ENCODE data around the gene MBP. TPM values are rescaled to one million over a fixed set of nuclear protein-coding genes. Genes with fewer than 3 reads are reported as not detected.

Gene MBP
- total and polyA plus RNA-seq, 10 of the 15 experiments (the other 5 are each of a cell fraction or from before 2014, with no cell fraction given): 12.2 to 67.8 (median 42.1) TPM

GRCh38 chr18:77093586-77093985 lies 39.0 kb downstream of the MBP start:
- H3K79me2 ChIP-seq (ENCODE audit: control insufficient read depth, insufficient read depth, low read length): peaks cover 29% of the 10 kb centered on the region
- BruUV-seq (replicated peaks): no TSS peak
- H2AFZ ChIP-seq (ENCODE audit: control insufficient read depth, low read depth, low read length): no peak overlapping the region
- no peaks in the 10 kb centered on the region for H3K27me3 ChIP-seq (replicated peaks in 1 of 2; ENCODE audit: control insufficient read depth in 2 of 2, insufficient read depth in 2 of 2, low read length in 1 of 2)
- SMC1A ChIA-PET (ENCODE audit: uncharacterized antibody, unreplicated experiment): no interaction called here
- ATAC-seq (no peak), DNase-seq (ENCODE audit: low read depth, low spot score) (no peak), FAIRE-seq (no peak)
- no peaks in the 10 kb centered on the region for H4K20me1 ChIP-seq (ENCODE audit: control insufficient read depth, insufficient read depth)
- peaks cover 23 to 30% of the 10 kb centered on the region in 2 experiments for H3K36me3 ChIP-seq (ENCODE audit: control insufficient read depth in 2 of 2, insufficient read depth in 2 of 2, low read length in 1 of 2)
- in situ Hi-C loops (cut with MboI): no loop called here
- no peak overlapping the region for H3K27ac ChIP-seq (ENCODE audit: control insufficient read depth, insufficient read depth)
- RAD21 ChIA-PET (ENCODE audit: unreplicated experiment): no interaction called here
- H3K4me3 ChIP-seq: no peak overlapping the region
- intact Hi-C loops (cut with micrococcal nuclease; ENCODE audit: unreplicated experiment): no loop called here
- no peak overlapping the region for H3K4me2 ChIP-seq (ENCODE audit: control insufficient read depth, insufficient read depth)
- POLR2A ChIA-PET: no interaction called here
- no peak overlapping the region for H3K9ac ChIP-seq (ENCODE audit: control insufficient read depth, insufficient read depth, low read length)
- H3K9me3 ChIP-seq (replicated peaks; ENCODE audit: control insufficient read depth, insufficient read depth, low read length): no peaks in the 10 kb centered on the region
- 84% methylated on average over 12 of the region's 12 CpGs for WGBS (ENCODE audit: insufficient coverage, insufficient replicate concordance, low lambda C conversion rate, missing lambda C conversion rate)
- CTCF ChIA-PET: no interaction called here
- peaks cover 30% of the 10 kb centered on the region for H3K4me1 ChIP-seq (ENCODE audit: control insufficient read depth, insufficient read depth, low read length)
- TF ChIP-seq, protein P1, sequence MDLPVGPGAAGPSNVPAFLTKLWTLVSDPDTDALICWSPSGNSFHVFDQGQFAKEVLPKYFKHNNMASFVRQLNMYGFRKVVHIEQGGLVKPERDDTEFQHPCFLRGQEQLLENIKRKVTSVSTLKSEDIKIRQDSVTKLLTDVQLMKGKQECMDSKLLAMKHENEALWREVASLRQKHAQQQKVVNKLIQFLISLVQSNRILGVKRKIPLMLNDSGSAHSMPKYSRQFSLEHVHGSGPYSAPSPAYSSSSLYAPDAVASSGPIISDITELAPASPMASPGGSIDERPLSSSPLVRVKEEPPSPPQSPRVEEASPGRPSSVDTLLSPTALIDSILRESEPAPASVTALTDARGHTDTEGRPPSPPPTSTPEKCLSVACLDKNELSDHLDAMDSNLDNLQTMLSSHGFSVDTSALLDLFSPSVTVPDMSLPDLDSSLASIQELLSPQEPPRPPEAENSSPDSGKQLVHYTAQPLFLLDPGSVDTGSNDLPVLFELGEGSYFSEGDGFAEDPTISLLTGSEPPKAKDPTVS (IDR thresholded peaks at IDR 0.05; ENCODE audit: low read depth, low read length): no peak
- no peak for TF ChIP-seq CEBPZ (IDR thresholded peaks at IDR 0.05; ENCODE audit: low read depth, low read length)
- TF ChIP-seq, protein P2, sequence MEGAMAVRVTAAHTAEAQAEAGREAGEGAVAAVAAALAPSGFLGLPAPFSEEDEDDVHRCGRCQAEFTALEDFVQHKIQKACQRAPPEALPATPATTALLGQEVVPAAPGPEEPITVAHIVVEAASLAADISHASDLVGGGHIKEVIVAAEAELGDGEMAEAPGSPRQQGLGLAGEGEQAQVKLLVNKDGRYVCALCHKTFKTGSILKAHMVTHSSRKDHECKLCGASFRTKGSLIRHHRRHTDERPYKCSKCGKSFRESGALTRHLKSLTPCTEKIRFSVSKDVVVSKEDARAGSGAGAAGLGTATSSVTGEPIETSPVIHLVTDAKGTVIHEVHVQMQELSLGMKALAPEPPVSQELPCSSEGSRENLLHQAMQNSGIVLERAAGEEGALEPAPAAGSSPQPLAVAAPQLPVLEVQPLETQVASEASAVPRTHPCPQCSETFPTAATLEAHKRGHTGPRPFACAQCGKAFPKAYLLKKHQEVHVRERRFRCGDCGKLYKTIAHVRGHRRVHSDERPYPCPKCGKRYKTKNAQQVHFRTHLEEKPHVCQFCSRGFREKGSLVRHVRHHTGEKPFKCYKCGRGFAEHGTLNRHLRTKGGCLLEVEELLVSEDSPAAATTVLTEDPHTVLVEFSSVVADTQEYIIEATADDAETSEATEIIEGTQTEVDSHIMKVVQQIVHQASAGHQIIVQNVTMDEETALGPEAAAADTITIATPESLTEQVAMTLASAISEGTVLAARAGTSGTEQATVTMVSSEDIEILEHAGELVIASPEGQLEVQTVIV (IDR thresholded peaks at IDR 0.05; ENCODE audit: borderline replicate concordance, partially characterized antibody): no peak
- TF ChIP-seq, protein P3, sequence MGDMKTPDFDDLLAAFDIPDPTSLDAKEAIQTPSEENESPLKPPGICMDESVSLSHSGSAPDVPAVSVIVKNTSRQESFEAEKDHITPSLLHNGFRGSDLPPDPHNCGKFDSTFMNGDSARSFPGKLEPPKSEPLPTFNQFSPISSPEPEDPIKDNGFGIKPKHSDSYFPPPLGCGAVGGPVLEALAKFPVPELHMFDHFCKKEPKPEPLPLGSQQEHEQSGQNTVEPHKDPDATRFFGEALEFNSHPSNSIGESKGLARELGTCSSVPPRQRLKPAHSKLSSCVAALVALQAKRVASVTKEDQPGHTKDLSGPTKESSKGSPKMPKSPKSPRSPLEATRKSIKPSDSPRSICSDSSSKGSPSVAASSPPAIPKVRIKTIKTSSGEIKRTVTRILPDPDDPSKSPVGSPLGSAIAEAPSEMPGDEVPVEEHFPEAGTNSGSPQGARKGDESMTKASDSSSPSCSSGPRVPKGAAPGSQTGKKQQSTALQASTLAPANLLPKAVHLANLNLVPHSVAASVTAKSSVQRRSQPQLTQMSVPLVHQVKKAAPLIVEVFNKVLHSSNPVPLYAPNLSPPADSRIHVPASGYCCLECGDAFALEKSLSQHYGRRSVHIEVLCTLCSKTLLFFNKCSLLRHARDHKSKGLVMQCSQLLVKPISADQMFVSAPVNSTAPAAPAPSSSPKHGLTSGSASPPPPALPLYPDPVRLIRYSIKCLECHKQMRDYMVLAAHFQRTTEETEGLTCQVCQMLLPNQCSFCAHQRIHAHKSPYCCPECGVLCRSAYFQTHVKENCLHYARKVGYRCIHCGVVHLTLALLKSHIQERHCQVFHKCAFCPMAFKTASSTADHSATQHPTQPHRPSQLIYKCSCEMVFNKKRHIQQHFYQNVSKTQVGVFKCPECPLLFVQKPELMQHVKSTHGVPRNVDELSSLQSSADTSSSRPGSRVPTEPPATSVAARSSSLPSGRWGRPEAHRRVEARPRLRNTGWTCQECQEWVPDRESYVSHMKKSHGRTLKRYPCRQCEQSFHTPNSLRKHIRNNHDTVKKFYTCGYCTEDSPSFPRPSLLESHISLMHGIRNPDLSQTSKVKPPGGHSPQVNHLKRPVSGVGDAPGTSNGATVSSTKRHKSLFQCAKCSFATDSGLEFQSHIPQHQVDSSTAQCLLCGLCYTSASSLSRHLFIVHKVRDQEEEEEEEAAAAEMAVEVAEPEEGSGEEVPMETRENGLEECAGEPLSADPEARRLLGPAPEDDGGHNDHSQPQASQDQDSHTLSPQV (IDR thresholded peaks at IDR 0.05): no peak
- no peak for TF ChIP-seq CBX3 (IDR thresholded peaks at IDR 0.05; ENCODE audit: borderline replicate concordance, low read depth)
- no peak for TF ChIP-seq HDAC2 (IDR thresholded peaks at IDR 0.05)
- no peak for TF ChIP-seq SREBF1 (IDR thresholded peaks at IDR 0.05; ENCODE audit: low read length)
- TF ChIP-seq HCFC1 (IDR thresholded peaks at IDR 0.05; ENCODE audit: low read length): no peak
- no peak for TF ChIP-seq GATAD2B (conservative IDR thresholded peaks at IDR 0.05; ENCODE audit: low read depth)
- no peak for TF ChIP-seq ZNF207 (IDR thresholded peaks at IDR 0.05; ENCODE audit: borderline replicate concordance)
- no peak for TF ChIP-seq PAX5 (IDR thresholded peaks at IDR 0.05; ENCODE audit: borderline replicate concordance, low read depth, low read length)
- TF ChIP-seq PKNOX1 (IDR thresholded peaks at IDR 0.05): no peak
- TF ChIP-seq POLR2A (IDR thresholded peaks at IDR 0.05; ENCODE audit: low read depth, low read length): no peak

Data from GM12878 (cell line).